ENCODE results near the gene NAA80. TPM values are rescaled to one million over a fixed set of nuclear protein-coding genes. Genes with fewer than 3 reads are reported as not detected.
A peak's percentile ranks its signal among the peaks of the same experiment; 100 is the strongest.

Gene NAA80
- total and polyA plus RNA-seq, 2 of the 13 experiments (the other 11 are each of a cell fraction or from before 2014, with no cell fraction given): 3.4 to 8.7 TPM

DNA sequence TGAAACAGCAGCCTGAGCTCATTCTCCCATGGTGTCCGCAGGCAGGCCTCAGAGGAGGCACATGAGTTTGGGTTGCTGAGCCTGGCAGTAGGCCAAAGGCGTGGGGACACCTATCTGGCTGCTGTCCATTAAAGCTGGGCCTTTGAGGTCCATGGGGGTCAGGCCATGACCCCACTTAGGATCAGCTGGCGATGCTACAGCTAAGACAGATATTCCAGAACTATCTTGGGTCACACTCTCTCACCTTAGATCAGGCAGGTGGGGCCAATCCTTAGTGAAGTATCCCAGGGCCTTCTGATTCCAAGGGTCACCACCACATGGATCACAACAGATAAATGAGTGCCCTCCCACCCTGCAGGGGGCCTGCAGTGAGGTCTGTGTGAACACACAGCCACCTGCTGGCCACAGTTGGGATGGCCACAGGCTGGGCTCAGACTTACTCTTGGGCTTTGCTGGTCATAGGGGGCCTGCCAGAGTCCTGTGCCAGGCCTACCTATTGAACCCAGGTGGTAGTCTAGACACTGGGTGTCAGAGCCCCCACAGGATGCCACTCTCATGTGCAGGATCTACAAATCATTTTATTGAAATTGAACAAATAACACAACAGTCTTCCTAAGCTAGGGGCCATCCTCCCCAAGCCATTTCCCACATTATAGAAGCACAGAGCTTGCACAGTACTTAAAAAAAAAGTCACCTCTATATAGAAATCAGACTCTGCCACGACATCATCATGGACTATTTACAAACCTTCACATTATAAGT lies 25.3 kb upstream of the NAA80 start:
- FAIRE-seq (peak; percentile 84), DNase-seq (ENCODE audit: low spot score) (peak; percentile 88), ATAC-seq (peak; percentile 59)
- CTCF ChIA-PET (ENCODE audit: low intra/inter-chr PET ratio, low total read pairs): interaction anchor here (1.1 to 1.5 kb wide), 4 partner anchors 22 to 67 kb away, joined by 4 to 14 read pairs (median 7); partner anchors contain the start of genes HYAL1 and IFRD2
- Histone ChIP-seq H3K27me3 (ENCODE audit: control insufficient read depth in 1 of 2, insufficient read depth in 2 of 2, low read length in 2 of 2) (no peaks in the 10 kb centered on the region; a peak in 1 of 5 replicates), H3K4me3 (replicated peaks in 1 of 3; ENCODE audit: insufficient read depth in 1 of 3, low read depth in 2 of 3, low read length in 3 of 3) (no peak overlapping the region; a peak in 1 of 6 replicates), H4K20me1 (ENCODE audit: insufficient read depth, low read length) (no peaks in the 10 kb centered on the region), H2AFZ (ENCODE audit: low read length) (no peak overlapping the region), H3K36me3 (replicated peaks in 1 of 2; ENCODE audit: control insufficient read depth in 1 of 2, insufficient read depth in 2 of 2, low read length in 2 of 2) (peaks cover 0 to 13% of the 10 kb centered on the region in 2 experiments; a peak in 2 of 5 replicates), H3K4me2 (ENCODE audit: low read depth, low read length) (peak overlapping the region; percentile 33; the same call in 1 of the 2 replicates), H3K9ac (ENCODE audit: insufficient read depth, low read depth, low read length) (peak overlapping the region; percentile 7; the same call in 1 of the 2 replicates), H3K79me2 (ENCODE audit: insufficient read depth, low read length) (peaks cover 27% of the 10 kb centered on the region), H3K4me1 (ENCODE audit: insufficient read depth, low read length) (peaks cover 69% of the 10 kb centered on the region), H3K27ac (ENCODE audit: extremely low read length, insufficient read depth, low read length) (peak overlapping the region; percentile 100), H3K9me3 (ENCODE audit: low read length) (no peaks in the 10 kb centered on the region)
- no TSS peak for BruUV-seq (replicated peaks)
- in situ Hi-C loops (cut with HindIII; ENCODE audit: extremely low pct_ligation_motif_present, low pct_unique_long_range_greater_than_20kb) (loop anchor here (5.0 kb wide), 1 partner anchor 62 kb away; no protein-coding TSS in a partner anchor), intact Hi-C loops (cut with micrococcal nuclease; ENCODE audit: unreplicated experiment) (loop anchor here (1.0 kb wide), 2 partner anchors 21 to 50 kb away; partner anchors contain the start of gene HYAL1)
- 0% methylated on average over 1 of the region's 4 CpGs for WGBS (ENCODE audit: low lambda C conversion rate)
- POLR2A ChIA-PET: interaction anchor here (0.5 to 13.0 kb wide), 10 partner anchors 12 to 67 kb away, joined by 3 to 222 read pairs (median 6); partner anchors contain the start of genes CYB561D2, HYAL1, HYAL3 and IFRD2
- TF ChIP-seq ZNF225 (CRISPR knock-in tag; IDR thresholded peaks at IDR 0.05) (no peak), ZNF331 (CRISPR knock-in tag; IDR thresholded peaks at IDR 0.05) (peak; percentile 80; the same call in 1 of the 2 replicates), RORA (CRISPR knock-in tag; IDR thresholded peaks at IDR 0.05) (no peak), ZFY (CRISPR knock-in tag; IDR thresholded peaks at IDR 0.05) (peak; percentile 28; the same call in 1 of the 2 replicates), ZNF768 (CRISPR knock-in tag; IDR thresholded peaks at IDR 0.05) (peak; percentile 35; the same call in 1 of the 2 replicates), ZKSCAN5 (CRISPR knock-in tag; IDR thresholded peaks at IDR 0.05) (no peak), THAP11 (CRISPR knock-in tag; IDR thresholded peaks at IDR 0.05) (peak; percentile 77), ZNF781 (CRISPR knock-in tag; IDR thresholded peaks at IDR 0.05; ENCODE audit: borderline replicate concordance, not compliant biosample characterization) (peak; percentile 32), DMAP1 (CRISPR knock-in tag; IDR thresholded peaks at IDR 0.05) (no peak), TSC22D2 (CRISPR knock-in tag; IDR thresholded peaks at IDR 0.05; ENCODE audit: borderline replicate concordance) (no peak), ELF3 (CRISPR knock-in tag; IDR thresholded peaks at IDR 0.05) (peak; percentile 13; the same call in 1 of the 2 replicates), MAZ (IDR thresholded peaks at IDR 0.05; ENCODE audit: borderline replicate concordance, low read depth, low read length) (peak; percentile 65; the same call in 1 of the 2 replicates), MAZ (CRISPR knock-in tag; IDR thresholded peaks at IDR 0.05; ENCODE audit: low read depth) (peak; percentile 70; the same call in 1 of the 2 replicates), ZNF577 (CRISPR knock-in tag; IDR thresholded peaks at IDR 0.05; ENCODE audit: borderline replicate concordance, low read depth) (no peak), ZSCAN22 (CRISPR knock-in tag; IDR thresholded peaks at IDR 0.05) (0 out of 2 replicates have a peak, but pooled peaks have one; percentile 27), NFKB2 (CRISPR knock-in tag; IDR thresholded peaks at IDR 0.05; ENCODE audit: borderline replicate concordance) (peak; percentile 53; the same call in 1 of the 2 replicates), ZNF343 (CRISPR knock-in tag; IDR thresholded peaks at IDR 0.05) (peak; percentile 51; the same call in 1 of the 2 replicates), PAWR (CRISPR knock-in tag; IDR thresholded peaks at IDR 0.05; ENCODE audit: borderline replicate concordance) (no peak)
- TF ChIP-seq, protein P1, sequence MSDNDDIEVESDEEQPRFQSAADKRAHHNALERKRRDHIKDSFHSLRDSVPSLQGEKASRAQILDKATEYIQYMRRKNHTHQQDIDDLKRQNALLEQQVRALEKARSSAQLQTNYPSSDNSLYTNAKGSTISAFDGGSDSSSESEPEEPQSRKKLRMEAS (IDR thresholded peaks at IDR 0.05): peak; percentile 70
- TF ChIP-seq, protein P2, sequence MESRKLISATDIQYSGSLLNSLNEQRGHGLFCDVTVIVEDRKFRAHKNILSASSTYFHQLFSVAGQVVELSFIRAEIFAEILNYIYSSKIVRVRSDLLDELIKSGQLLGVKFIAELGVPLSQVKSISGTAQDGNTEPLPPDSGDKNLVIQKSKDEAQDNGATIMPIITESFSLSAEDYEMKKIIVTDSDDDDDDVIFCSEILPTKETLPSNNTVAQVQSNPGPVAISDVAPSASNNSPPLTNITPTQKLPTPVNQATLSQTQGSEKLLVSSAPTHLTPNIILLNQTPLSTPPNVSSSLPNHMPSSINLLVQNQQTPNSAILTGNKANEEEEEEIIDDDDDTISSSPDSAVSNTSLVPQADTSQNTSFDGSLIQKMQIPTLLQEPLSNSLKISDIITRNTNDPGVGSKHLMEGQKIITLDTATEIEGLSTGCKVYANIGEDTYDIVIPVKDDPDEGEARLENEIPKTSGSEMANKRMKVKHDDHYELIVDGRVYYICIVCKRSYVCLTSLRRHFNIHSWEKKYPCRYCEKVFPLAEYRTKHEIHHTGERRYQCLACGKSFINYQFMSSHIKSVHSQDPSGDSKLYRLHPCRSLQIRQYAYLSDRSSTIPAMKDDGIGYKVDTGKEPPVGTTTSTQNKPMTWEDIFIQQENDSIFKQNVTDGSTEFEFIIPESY (CRISPR knock-in tag; IDR thresholded peaks at IDR 0.05): peak; percentile 68
- TF ChIP-seq, protein P3, sequence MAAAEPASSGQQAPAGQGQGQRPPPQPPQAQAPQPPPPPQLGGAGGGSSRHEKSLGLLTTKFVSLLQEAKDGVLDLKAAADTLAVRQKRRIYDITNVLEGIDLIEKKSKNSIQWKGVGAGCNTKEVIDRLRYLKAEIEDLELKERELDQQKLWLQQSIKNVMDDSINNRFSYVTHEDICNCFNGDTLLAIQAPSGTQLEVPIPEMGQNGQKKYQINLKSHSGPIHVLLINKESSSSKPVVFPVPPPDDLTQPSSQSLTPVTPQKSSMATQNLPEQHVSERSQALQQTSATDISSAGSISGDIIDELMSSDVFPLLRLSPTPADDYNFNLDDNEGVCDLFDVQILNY (CRISPR knock-in tag; conservative IDR thresholded peaks at IDR 0.05): no peak
